Liver (tissue), 9 donors: Measurements from ENCODE around the gene COL23A1. TPM values are rescaled to one million over a fixed set of nuclear protein-coding genes. Genes with fewer than 3 reads are reported as not detected.

Experiments used
- DNase-seq: peaks from one replicate; pipeline ENCODE4 v3.0.0-alpha.2; 2017; ENCODE audit warnings: low spot score
- H3K27ac ChIP-seq, 2 donors: one replicate each; pipeline ENCODE4 v1.7.0; 2013; ENCODE audit warnings: inconsistent platforms in 2 of 2, low read length in 2 of 2, control low read depth in 1 of 2, low read depth in 1 of 2, mild to moderate bottlenecking in 1 of 2
- H3K27me3 ChIP-seq, 4 donors: one replicate each; pipeline versions ENCODE4 v1.6.1 to v1.7.0; 2013; ENCODE audit warnings: low read length in 3 of 4, inconsistent platforms in 1 of 4, mild to moderate bottlenecking in 1 of 4, moderate library complexity in 1 of 4; ENCODE audit not compliant: control insufficient read depth in 4 of 4, insufficient read depth in 4 of 4
- H3K36me3 ChIP-seq, 4 donors: one replicate each; pipeline versions ENCODE4 v1.6.1 to v1.7.0; 2013; ENCODE audit warnings: low read length in 3 of 4, mild to moderate bottlenecking in 3 of 4, low read depth in 1 of 4, moderate library complexity in 1 of 4; ENCODE audit not compliant: control insufficient read depth in 4 of 4, insufficient read depth in 3 of 4
- H3K4me1 ChIP-seq, 4 donors: one replicate each; pipeline versions ENCODE4 v1.6.1 to v1.7.0; 2013; ENCODE audit warnings: low read length in 3 of 4, mild to moderate bottlenecking in 3 of 4, moderate library complexity in 1 of 4; ENCODE audit not compliant: control insufficient read depth in 4 of 4, insufficient read depth in 4 of 4
- H3K4me3 ChIP-seq, 3 donors: one replicate each; pipeline versions ENCODE4 v1.6.1 to v1.7.0; 2013; ENCODE audit warnings: low read length in 3 of 3, control low read depth in 1 of 3, low read depth in 1 of 3, mild to moderate bottlenecking in 1 of 3
- H3K9ac ChIP-seq, 2 donors: one replicate each; pipeline ENCODE4 v1.7.0; 2013; ENCODE audit warnings: low read length in 2 of 2, mild to moderate bottlenecking in 2 of 2, moderate library complexity in 2 of 2, control low read depth in 1 of 2, low read depth in 1 of 2
- H3K9me3 ChIP-seq, 4 donors: one replicate each; pipeline versions ENCODE4 v1.6.1 to v1.7.0; 2013; ENCODE audit warnings: low read length in 3 of 4; ENCODE audit not compliant: control insufficient read depth in 4 of 4
- ATF3 ChIP-seq: IDR thresholded peaks from 2 replicates; pipeline ENCODE4 v1.6.1; 2016; ENCODE audit warnings: antibody characterized with exemption
- CTCF ChIP-seq: fragments of 150-350 bp; IDR thresholded peaks from 2 replicates; pipeline ENCODE4 v1.5.1; 2017; ENCODE audit warnings: improper control_type of control experiment, low read depth, low read length; ENCODE audit not compliant: missing input control
- EGR1 ChIP-seq, 2 donors: IDR thresholded peaks; 2 replicates each; pipeline ENCODE4 v1.6.1; 2016 to 2018; ENCODE audit warnings: antibody characterized with exemption in 2 of 2, low read depth in 2 of 2
- FOXA1 ChIP-seq: IDR thresholded peaks from 2 replicates; pipeline ENCODE4 v1.6.1; 2016; ENCODE audit warnings: antibody characterized with exemption
- FOXA2 ChIP-seq: IDR thresholded peaks from 2 replicates; pipeline ENCODE4 v1.6.1; 2016; ENCODE audit warnings: antibody characterized with exemption
- GABPA ChIP-seq, 2 donors: IDR thresholded peaks in 1 of 2; conservative IDR thresholded peaks in 1 of 2; 2 replicates each; pipeline ENCODE4 v1.6.1; 2016; ENCODE audit warnings: antibody characterized with exemption in 2 of 2, mild to moderate bottlenecking in 1 of 2, moderate library complexity in 1 of 2
- HNF4A ChIP-seq, 2 donors: conservative IDR thresholded peaks; 2 replicates each; pipeline ENCODE4 v1.6.1; 2016; ENCODE audit warnings: antibody characterized with exemption in 2 of 2, mild to moderate bottlenecking in 2 of 2
- JUND ChIP-seq, 2 donors: IDR thresholded peaks; 2 replicates each; pipeline ENCODE4 v1.6.1; 2016; ENCODE audit warnings: antibody characterized with exemption in 2 of 2
- MAX ChIP-seq: IDR thresholded peaks from 2 replicates; pipeline ENCODE4 v1.6.1; 2016; ENCODE audit warnings: antibody characterized with exemption
- NR2F2 ChIP-seq: IDR thresholded peaks from 2 replicates; pipeline ENCODE4 v1.6.1; 2016; ENCODE audit warnings: antibody characterized with exemption
- RAD21 ChIP-seq, 2 donors: IDR thresholded peaks; 2 replicates each; pipeline ENCODE4 v1.6.1; 2016; ENCODE audit warnings: antibody characterized with exemption in 2 of 2, mild to moderate bottlenecking in 2 of 2
- REST ChIP-seq: IDR thresholded peaks from 2 replicates; pipeline ENCODE4 v1.6.1; 2016; ENCODE audit warnings: antibody characterized with exemption, mild to moderate bottlenecking
- RXRA ChIP-seq, 2 donors: IDR thresholded peaks; 2 replicates each; pipeline ENCODE4 v1.6.1; 2017 to 2018; ENCODE audit warnings: antibody characterized with exemption in 2 of 2, mild to moderate bottlenecking in 1 of 2
- SP1 ChIP-seq: IDR thresholded peaks from 2 replicates; pipeline ENCODE4 v1.6.1; 2018; ENCODE audit warnings: antibody characterized with exemption, mild to moderate bottlenecking
- TAF1 ChIP-seq: conservative IDR thresholded peaks from 2 replicates; pipeline ENCODE4 v1.6.1; 2016; ENCODE audit warnings: antibody characterized with exemption, mild to moderate bottlenecking
- YY1 ChIP-seq: IDR thresholded peaks from 2 replicates; pipeline ENCODE4 v1.6.1; 2016; ENCODE audit warnings: antibody characterized with exemption, mild to moderate bottlenecking
- ZBTB33 ChIP-seq: IDR thresholded peaks from 2 replicates; pipeline ENCODE4 v1.6.1; 2016; ENCODE audit warnings: antibody characterized with exemption
- WGBS: extraction: QIAGEN DNeasy Blood & Tissue Kit; methylation state at CpG from one replicate; pipeline ENCODE4 v1.1.7; 2013; 5-methylcytosine and 5-hydroxymethylcytosine counted together
- polyA plus RNA-seq, 2 donors: library from polyadenylated mRNA; stranded (reverse) in 1 of 2; unstranded in 1 of 2; fragments of 200-250 nt in 1 of 2; fragments of >200 nt in 1 of 2; fragmentation: Nextera tagmentation in 1 of 2; extraction: Ambion mirVana in 1 of 2; gene quantifications; one replicate each; pipeline versions ENCODE4 v1.2.1 to v1.2.3, GENCODE V29; 2013 to 2015
- total RNA-seq, 2 donors: library from RNA; depleted of rRNA; stranded (reverse); fragments of >200 nt; gene quantifications; one replicate each; pipeline ENCODE4 v1.2.3, GENCODE V29; 2014
- donor health status: healthy.
- donor health status: healthy.
- donor health status: healthy.
- donor health status: healthy.
- donor health status: healthy.

The COL23A1 gene
- total and polyA plus RNA-seq, 4 donors: 0.08 to 1.4 (median 0.27) TPM

GRCh38 chr5:178576591-178577351, 13.4 kb downstream of the COL23A1 start (continued):
- TF ChIP-seq HNF4A (conservative IDR thresholded peaks at IDR 0.05) (no peak), RAD21 (IDR thresholded peaks at IDR 0.05) (no peak)

GRCh38 chr5:178573216-178573615, 17.0 kb downstream of the COL23A1 start:
- Histone ChIP-seq H3K9me3 (no peaks in the 10 kb centered on the region), H3K4me1 (no peaks in the 10 kb centered on the region), H3K36me3 (peaks cover 0 to 2% (median 0%) of the 10 kb centered on the region in 4 donors), H3K4me3 (no peak overlapping the region), H3K27ac (no peak overlapping the region), H3K9ac (no peak overlapping the region), H3K27me3 (peaks cover 0 to 9% (median 1%) of the 10 kb centered on the region in 4 donors)
- TF ChIP-seq ZBTB33 (no peak), RXRA (IDR thresholded peaks at IDR 0.05) (no peak), NR2F2 (no peak), GABPA (IDR thresholded peaks at IDR 0.05 in 1 of 2, conservative IDR thresholded peaks at IDR 0.05 in 1 of 2) (no peak), FOXA1 (no peak), RAD21 (IDR thresholded peaks at IDR 0.05) (no peak), FOXA2 (no peak), SP1 (no peak), EGR1 (IDR thresholded peaks at IDR 0.05; ENCODE audit: low read depth in 2 of 2) (no peak), ATF3 (no peak), MAX (no peak), TAF1 (no peak), REST (no peak), JUND (IDR thresholded peaks at IDR 0.05) (no peak)
- 86% methylated on average over 7 of the region's 7 CpGs for WGBS
- no peak for DNase-seq

- peaks cover 0 to 8% (median 0%) of the 10 kb centered on the region in 4 donors for H3K27me3 ChIP-seq
- H3K4me1 ChIP-seq: no peaks in the 10 kb centered on the region
- no peak for TF ChIP-seq YY1
- no peak for TF ChIP-seq JUND (IDR thresholded peaks at IDR 0.05)
- no peak for TF ChIP-seq CTCF
- TF ChIP-seq FOXA1: no peak
- TF ChIP-seq FOXA2: no peak
- TF ChIP-seq EGR1 (IDR thresholded peaks at IDR 0.05; ENCODE audit: low read depth in 2 of 2): no peak
- TF ChIP-seq SP1: no peak
- no peak for TF ChIP-seq ATF3
- TF ChIP-seq HNF4A (conservative IDR thresholded peaks at IDR 0.05): no peak
- no peak for TF ChIP-seq GABPA (IDR thresholded peaks at IDR 0.05 in 1 of 2, conservative IDR thresholded peaks at IDR 0.05 in 1 of 2)
- TF ChIP-seq ZBTB33: no peak
- H3K27ac ChIP-seq: no peak overlapping the region
- 86% methylated on average over 4 of the region's 4 CpGs for WGBS
- H3K36me3 ChIP-seq: peaks cover 0 to 2% (median 0%) of the 10 kb centered on the region in 4 donors
- H3K4me3 ChIP-seq: no peak overlapping the region
- no peaks in the 10 kb centered on the region for H3K9me3 ChIP-seq
- DNase-seq: no peak
- no peak overlapping the region for H3K9ac ChIP-seq
Observed at GRCh38 chr5:178572617-178573016, 17.6 kb downstream of the COL23A1 start.
